Stimulated activated CD4-positive, alpha-beta T cell treated with anti-CD3 and anti-CD28 coated beads, Interleukin-4, amount 100 ng/mL, for 1 hour (primary cell): Measurements from ENCODE around the gene SH3RF2.

ENCODE experiments used
- DNase-seq: peaks from one replicate; pipeline ENCODE4 v3.0.0-alpha.2; 2020

The SH3RF2 gene

GRCh38 chr5:145921211-145921610 is 15.2 kb upstream of the SH3RF2 start:
- no peak for DNase-seq

DNA sequence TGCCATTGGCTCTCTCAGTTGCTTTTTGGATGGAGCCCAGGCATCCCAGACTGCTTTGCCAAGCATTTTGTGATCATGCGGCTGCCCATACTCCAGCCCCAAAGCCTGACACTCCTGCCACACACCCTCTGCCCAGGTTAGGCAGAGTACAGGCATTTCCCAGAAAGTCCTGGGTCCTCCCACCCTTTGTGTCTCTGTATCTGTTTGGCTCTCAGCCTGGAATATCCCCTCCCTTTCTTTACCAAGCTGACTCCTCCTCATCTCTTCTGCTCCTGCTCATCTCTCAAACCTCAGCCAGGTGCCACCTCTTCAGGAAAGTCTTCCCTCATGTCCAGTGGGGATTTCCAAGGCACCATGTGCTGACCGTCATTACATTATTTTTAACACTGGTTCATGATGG is 14.3 kb upstream of the SH3RF2 start:
- no peak for DNase-seq

DNA sequence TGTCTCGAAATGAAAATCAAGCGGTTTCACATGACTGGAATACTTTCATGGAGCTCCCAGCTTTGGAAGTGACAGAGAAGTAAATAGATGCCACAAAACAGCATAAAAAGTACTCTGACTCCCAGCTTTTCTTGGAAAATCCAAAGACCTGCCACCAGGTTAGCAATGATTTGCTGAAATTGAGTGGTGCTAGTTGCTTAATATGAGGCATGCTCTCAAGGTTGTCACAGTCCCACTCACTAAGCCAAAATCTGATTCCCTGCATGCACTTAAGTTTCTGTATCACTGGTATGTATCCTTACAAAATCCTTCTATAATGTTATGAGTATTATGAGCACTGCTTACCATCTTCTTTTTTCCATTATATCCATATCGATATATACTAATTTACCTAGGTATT is 13.0 kb upstream of the SH3RF2 start:
- no peak for DNase-seq

DNA sequence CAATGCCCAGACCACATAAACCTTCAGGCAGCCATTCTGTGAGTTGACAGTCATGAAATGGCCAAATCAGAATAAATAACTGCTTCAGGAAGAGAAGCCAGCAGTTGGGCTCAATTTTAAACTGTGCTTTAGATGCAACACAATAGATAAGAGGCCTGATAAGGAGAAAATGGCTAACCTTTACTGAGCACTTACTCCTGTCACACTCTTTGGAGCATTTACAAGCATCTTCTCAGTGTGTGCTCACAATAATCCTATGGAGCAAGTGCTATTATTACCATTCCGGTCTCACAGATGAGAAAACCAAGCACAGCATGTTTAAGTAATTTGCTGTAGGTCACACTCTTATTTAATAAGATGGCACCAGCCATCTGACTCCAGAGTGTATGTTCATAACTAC is 11.5 kb upstream of the SH3RF2 start:
- no peak for DNase-seq

GRCh38 chr5:145925353-145925752 is 11.0 kb upstream of the SH3RF2 start:
- DNase-seq = no peak

- no peak for DNase-seq
Measured at GRCh38 chr5:145925803-145926202, 10.6 kb upstream of the SH3RF2 start.

- DNase-seq = no peak
Measured at GRCh38 chr5:145931718-145932117, 4.7 kb upstream of the SH3RF2 start.

DNA sequence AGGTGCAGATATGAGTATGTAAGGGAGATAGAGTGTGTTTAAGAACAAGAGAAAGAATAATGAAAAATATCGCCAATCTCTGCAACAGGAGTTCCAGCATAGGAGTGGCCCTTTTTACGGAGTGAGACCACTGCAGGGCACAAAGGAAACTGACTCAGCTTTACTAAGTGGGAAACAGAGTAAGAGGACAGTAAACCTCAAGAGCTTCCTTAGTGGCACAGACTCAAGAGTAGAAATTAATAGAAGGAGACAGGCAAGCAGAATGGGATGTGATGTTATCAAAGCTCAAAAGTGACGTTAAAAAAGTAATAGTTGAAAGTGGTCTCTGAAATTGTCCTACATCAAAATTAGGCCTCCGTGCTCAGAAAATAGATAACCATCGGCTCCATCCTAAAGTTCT is 2.1 kb upstream of the SH3RF2 start:
- DNase-seq = no peak

- no peak for DNase-seq
Measured at GRCh38 chr5:145937432-145938250, 1.3 kb downstream of the SH3RF2 start.

GRCh38 chr5:145938776-145939539 is 2.6 kb downstream of the SH3RF2 start:
- no peak for DNase-seq

- DNase-seq = no peak
Measured at GRCh38 chr5:145939540-145940065, 3.2 kb downstream of the SH3RF2 start.

DNA sequence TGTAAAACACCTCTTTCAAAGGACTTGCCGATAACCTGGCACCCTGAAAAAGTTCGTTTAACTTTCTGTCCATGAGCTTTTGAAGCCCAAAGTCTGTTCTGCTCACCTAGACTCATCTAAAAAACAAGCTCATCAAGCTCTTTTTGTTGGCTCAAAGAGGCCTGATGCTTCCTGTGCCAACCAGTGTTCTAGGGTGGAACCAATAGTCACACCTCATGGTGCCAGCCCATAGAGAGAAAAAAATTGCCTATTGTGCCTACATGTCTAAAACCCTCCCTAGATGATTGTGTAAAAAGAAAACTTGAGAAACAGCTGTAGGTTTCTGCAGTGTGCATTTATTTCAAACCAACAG is 4.7 kb downstream of the SH3RF2 start:
- no peak for DNase-seq

DNA sequence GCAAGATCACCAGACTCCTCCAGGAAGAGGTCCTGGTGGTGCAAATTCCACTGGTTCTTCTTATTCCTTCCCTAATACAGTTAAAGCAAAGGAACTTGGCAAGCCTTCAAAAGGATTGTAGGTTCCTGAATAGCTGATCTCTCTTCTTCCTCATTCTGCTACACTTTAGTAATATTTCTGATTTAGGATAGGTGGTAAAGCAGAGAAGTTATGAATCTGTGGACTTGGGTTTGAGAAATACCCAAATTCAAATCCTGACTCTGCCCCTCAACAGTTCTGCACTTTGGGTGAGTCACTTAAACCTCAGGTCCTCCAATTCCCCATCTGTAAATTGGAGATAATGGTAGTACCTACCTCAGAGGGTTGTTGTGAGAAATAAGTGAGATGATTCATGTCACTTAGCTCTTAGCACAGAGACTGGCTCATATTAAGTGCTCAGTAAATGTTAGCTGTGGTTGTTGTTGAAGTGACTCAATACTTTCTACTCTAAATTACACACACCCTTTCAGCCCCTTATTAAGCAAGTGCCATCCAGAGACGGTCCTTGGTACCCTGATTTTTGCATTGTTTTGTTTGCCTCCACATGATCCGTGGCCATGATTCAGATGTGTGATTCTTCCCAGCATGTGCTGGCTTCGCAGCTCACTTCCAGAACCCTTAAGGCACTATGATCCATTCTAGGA is 5.2 kb downstream of the SH3RF2 start:
- no peak for DNase-seq

DNA sequence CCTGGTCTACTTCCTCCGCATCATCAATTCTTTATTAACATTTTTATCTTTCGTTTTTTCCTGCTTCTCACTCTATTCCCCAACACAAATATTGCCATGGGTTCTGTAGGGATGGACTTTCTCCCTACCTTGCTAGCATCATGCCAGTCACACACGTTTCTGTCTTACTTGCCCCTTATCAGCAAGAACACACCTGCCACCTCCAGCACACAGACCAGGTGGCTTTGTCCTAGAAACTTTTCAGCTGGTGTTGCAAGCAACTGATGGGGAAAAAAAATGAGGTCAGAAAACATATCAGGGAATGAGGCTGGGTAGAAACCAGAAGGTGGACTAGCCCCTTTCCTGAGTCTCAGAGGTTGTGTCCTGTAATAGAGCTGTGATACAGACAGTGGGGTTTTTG is 5.8 kb downstream of the SH3RF2 start:
- no peak for DNase-seq

DNA sequence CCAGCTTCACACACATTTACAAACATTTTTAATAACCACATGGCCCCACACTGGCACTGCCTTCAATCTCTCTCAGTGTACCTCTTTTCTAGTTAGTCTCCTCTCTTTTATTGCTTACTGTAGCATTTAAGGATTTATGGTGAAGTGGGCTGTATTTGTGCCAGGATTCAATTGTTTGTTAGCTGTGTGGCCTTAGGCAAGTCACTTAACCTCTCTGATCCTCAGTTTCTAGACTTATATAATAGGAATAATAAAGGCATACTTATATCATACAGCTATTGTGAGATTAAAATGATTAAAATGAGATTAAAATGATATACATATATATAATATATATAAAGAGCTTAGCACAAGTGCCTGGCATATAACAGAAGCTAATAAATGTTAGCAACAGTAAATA is 6.4 kb downstream of the SH3RF2 start:
- no peak for DNase-seq

DNA sequence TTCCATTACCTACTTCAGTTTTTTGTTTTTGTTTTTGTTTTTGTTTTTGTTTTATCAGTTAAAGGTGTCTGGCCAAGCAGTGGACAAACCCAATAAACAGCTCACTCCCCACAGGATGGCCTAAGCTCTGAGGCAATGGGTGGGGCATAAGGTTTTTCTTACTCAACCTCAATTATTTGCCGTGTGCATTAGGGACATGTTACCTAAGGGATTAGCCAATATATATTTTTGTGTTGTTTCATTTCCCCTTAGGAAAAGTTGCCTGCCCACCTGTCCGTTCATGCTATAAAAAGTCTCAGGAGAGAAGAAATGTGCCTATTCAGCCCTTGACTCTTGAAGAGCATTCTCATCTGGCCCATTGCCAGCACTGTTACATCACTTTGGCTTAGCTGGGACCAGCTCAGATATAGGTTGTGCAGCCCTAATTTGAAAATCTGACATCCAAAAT is 7.3 kb downstream of the SH3RF2 start:
- DNase-seq = no peak

DNA sequence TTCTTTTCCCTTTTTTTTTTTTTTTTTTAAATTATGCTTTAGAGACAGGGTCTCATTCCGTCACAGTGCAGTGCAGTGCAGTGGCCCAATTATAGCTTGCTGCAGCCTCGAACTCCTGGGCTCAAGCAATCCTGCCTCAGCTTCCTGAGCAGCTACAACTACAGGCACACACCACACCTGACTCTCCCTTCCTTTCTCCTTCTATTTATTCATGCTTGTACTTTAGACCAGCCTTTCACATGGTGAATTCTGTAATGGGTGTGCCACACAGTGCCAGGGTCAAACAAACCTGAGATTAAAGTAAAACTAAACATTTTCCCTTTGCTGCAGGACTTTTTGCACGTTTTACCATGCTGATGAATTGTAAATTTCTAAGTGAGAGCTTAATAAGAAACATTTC is 8.0 kb downstream of the SH3RF2 start:
- no peak for DNase-seq

- DNase-seq = no peak
Measured at GRCh38 chr5:145945620-145946111, 9.3 kb downstream of the SH3RF2 start.

- DNase-seq = no peak
Measured at GRCh38 chr5:145946112-145946861, 9.9 kb downstream of the SH3RF2 start.

GRCh38 chr5:145947581-145947980 is 11.2 kb downstream of the SH3RF2 start:
- no peak for DNase-seq

DNA sequence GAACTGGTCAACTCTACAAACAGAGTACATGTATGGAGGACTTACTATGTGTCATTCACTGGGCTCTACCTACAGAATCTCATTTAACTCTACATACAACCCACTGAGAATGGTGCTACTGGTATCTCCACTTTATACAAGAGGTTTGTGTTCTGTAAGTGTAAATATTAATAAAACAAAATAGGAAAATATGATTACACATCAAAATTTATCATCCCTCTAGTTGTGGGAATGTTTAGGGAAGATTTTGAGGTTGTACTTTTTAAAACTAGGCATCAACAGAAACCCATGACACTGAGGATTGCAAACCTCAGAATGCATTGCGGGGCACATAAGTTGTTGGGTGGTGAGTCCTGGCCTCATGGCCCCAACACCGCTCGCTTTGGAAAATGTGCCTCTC is 11.7 kb downstream of the SH3RF2 start:
- DNase-seq = no peak

- no peak for DNase-seq
Measured at GRCh38 chr5:145948921-145949320, 12.5 kb downstream of the SH3RF2 start.

DNA sequence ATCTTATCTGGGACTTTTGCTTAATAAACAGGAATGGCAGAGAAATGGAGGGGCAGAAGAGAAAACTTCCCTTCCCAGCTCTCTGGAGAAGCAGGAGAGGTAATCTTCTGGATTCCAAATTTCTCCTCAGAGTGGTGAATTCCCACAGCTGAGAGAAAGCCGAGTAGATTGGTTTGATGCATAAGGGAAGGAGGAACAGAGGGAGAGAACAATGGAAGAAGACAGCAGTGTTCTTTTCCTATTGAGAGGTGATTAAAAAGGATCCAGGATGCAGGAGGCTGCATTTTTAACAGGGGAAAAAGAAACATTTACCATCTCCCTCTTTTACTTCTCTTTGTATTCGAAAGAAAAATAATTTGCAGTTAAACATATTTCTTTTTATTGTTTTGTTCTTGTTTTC is 13.1 kb downstream of the SH3RF2 start:
- no peak for DNase-seq
